ENCODE measurements around the gene SMAD2. TPM values are rescaled to one million over a fixed set of nuclear protein-coding genes. Genes with fewer than 3 reads are reported as not detected.
A peak's percentile ranks its signal among the peaks of the same experiment; 100 is the strongest.

The SMAD2 gene
- total and polyA plus RNA-seq, 2 experiments from 2014 or later, result 52.4 to 77.7 TPM

- TF ChIP-seq EZH2phosphoT487 (IDR thresholded peaks at IDR 0.05; ENCODE audit: insufficient read depth, low read depth), result no peak
- no peak for TF ChIP-seq EZH2 (IDR thresholded peaks at IDR 0.05; ENCODE audit: insufficient read depth, poor library complexity, severe bottlenecking)
Measured at GRCh38 chr18:47901624-47902362, 28.7 kb downstream of the SMAD2 start.

GRCh38 chr18:47899107-47899840, 31.2 kb downstream of the SMAD2 start:
- H3K36me3 ChIP-seq (ENCODE audit: low read depth), result no peaks in the 10 kb centered on the region
- H4K20me1 ChIP-seq (ENCODE audit: insufficient read depth), result peaks cover 11% of the 10 kb centered on the region; the same call in 1 of the 2 replicates
- no peak overlapping the region for H3K4me3 ChIP-seq
- H3K9me2 ChIP-seq (ENCODE audit: insufficient read depth), result 0 out of 2 replicates have a peak, but pooled peaks cover 5% of the 10 kb centered on the region
- H3K9ac ChIP-seq, result no peak overlapping the region
- H3K27me3 ChIP-seq (replicated peaks; ENCODE audit: insufficient read depth), result no peaks in the 10 kb centered on the region
- no peak overlapping the region for H3K27ac ChIP-seq
- no peak for TF ChIP-seq EZH2phosphoT487 (IDR thresholded peaks at IDR 0.05; ENCODE audit: insufficient read depth, low read depth)
- TF ChIP-seq EZH2 (IDR thresholded peaks at IDR 0.05; ENCODE audit: insufficient read depth, poor library complexity, severe bottlenecking), result no peak
- no peaks in the 10 kb centered on the region for H3K9me3 ChIP-seq (ENCODE audit: low read depth)
- H3K4me1 ChIP-seq (ENCODE audit: insufficient read depth), result no peaks in the 10 kb centered on the region
- DNase-seq, result no peak
- peaks cover 100% of the 10 kb centered on the region for H3K79me2 ChIP-seq (ENCODE audit: insufficient read depth)
- H3F3A ChIP-seq (ENCODE audit: insufficient read depth), result no peaks in the 10 kb centered on the region
- H3K4me2 ChIP-seq (ENCODE audit: unreplicated experiment), result no peak overlapping the region
- 96 to 99% methylated on average over 5 of the region's 5 CpGs for WGBS, 2 experiments (ENCODE audit: low coverage in 1 of 2, low lambda C conversion rate in 2 of 2, missing lambda C conversion rate in 2 of 2)
- no peak overlapping the region for H2AFZ ChIP-seq
- in situ Hi-C loops (cut with MboI), result no loop called here

More at GRCh38 chr18:47901624-47902362, 28.7 kb downstream of the SMAD2 start:
- Histone ChIP-seq H3K4me1 (ENCODE audit: insufficient read depth) (no peaks in the 10 kb centered on the region), H2AFZ (no peak overlapping the region), H3K9me3 (ENCODE audit: low read depth) (no peaks in the 10 kb centered on the region), H3K27ac (no peak overlapping the region), H3K4me3 (no peak overlapping the region), H3K9ac (no peak overlapping the region), H3K36me3 (ENCODE audit: low read depth) (no peaks in the 10 kb centered on the region), H3K27me3 (replicated peaks; ENCODE audit: insufficient read depth) (no peaks in the 10 kb centered on the region), H3K9me2 (ENCODE audit: insufficient read depth) (0 out of 2 replicates have a peak, but pooled peaks cover 5% of the 10 kb centered on the region), H3K4me2 (ENCODE audit: unreplicated experiment) (no peak overlapping the region), H3K79me2 (ENCODE audit: insufficient read depth) (peaks cover 100% of the 10 kb centered on the region), H3F3A (ENCODE audit: insufficient read depth) (no peaks in the 10 kb centered on the region), H4K20me1 (ENCODE audit: insufficient read depth) (peaks cover 24% of the 10 kb centered on the region; the same call in 1 of the 2 replicates)
- DNase-seq, result no peak
- WGBS, 2 experiments (ENCODE audit: low coverage in 1 of 2, low lambda C conversion rate in 2 of 2, missing lambda C conversion rate in 2 of 2), result 94 to 96% methylated on average over 7 of the region's 7 CpGs
- in situ Hi-C loops (cut with MboI), result no loop called here

DNA sequence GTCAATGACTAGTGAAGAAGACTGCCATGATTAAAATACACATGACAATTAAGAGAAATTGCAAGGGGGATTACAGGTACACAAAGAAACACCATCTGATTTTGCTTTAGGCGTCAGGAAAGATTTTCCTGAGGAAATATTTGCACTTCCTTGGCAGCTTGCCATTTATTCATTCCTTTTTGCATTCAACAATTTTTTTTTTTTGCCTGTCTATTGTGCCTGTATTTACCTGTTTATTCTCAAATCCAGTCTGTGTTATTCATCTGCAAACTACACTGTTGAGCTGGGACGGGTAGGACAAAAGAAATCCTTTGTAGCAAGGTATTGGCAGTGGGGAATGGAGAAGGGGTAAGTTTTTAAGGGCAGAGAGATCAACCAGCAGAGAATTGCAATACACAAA, 31.8 kb downstream of the SMAD2 start:
- Histone ChIP-seq H3F3A (ENCODE audit: insufficient read depth) (no peaks in the 10 kb centered on the region), H4K20me1 (ENCODE audit: insufficient read depth) (peaks cover 8% of the 10 kb centered on the region; the same call in 1 of the 2 replicates), H3K4me1 (ENCODE audit: insufficient read depth) (peaks cover 6% of the 10 kb centered on the region), H3K27ac (no peak overlapping the region), H3K36me3 (ENCODE audit: low read depth) (no peaks in the 10 kb centered on the region), H2AFZ (no peak overlapping the region), H3K9me3 (ENCODE audit: low read depth) (no peaks in the 10 kb centered on the region), H3K4me3 (no peak overlapping the region), H3K27me3 (replicated peaks; ENCODE audit: insufficient read depth) (no peaks in the 10 kb centered on the region), H3K4me2 (ENCODE audit: unreplicated experiment) (no peak overlapping the region), H3K79me2 (ENCODE audit: insufficient read depth) (peaks cover 100% of the 10 kb centered on the region), H3K9me2 (ENCODE audit: insufficient read depth) (0 out of 2 replicates have a peak, but pooled peaks cover 5% of the 10 kb centered on the region), H3K9ac (no peak overlapping the region)
- in situ Hi-C loops (cut with MboI), result no loop called here
- 91 to 98% methylated on average over 2 of the region's 2 CpGs for WGBS, 2 experiments (ENCODE audit: low coverage in 1 of 2, low lambda C conversion rate in 2 of 2, missing lambda C conversion rate in 2 of 2)
- TF ChIP-seq EZH2 (IDR thresholded peaks at IDR 0.05; ENCODE audit: insufficient read depth, poor library complexity, severe bottlenecking) (no peak), EZH2phosphoT487 (IDR thresholded peaks at IDR 0.05; ENCODE audit: insufficient read depth, low read depth) (no peak)
- no peak for DNase-seq

DNA sequence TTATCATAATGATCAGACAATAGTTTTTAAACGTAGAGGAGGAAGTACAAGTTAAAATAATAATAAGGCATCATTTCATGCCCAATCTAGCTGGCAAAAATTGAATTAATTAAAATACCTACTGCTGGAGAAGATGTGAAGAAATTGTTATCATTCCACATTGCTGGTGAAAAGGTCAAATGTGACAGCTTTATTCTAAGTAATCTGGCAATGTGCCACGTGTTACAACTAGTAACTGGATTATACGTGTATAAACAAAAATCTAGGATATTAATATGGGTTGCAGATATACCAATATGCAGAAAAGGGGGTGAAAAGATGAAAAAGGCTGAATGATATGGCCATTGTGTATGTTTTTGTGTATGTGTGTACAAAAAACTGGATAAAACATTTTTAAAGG, 32.4 kb downstream of the SMAD2 start:
- Histone ChIP-seq H3K36me3 (ENCODE audit: low read depth) (no peaks in the 10 kb centered on the region), H3K4me1 (ENCODE audit: insufficient read depth) (peaks cover 7% of the 10 kb centered on the region), H3K4me3 (no peak overlapping the region), H3F3A (ENCODE audit: insufficient read depth) (no peaks in the 10 kb centered on the region), H3K27me3 (replicated peaks; ENCODE audit: insufficient read depth) (no peaks in the 10 kb centered on the region), H3K4me2 (ENCODE audit: unreplicated experiment) (no peak overlapping the region), H2AFZ (no peak overlapping the region), H4K20me1 (ENCODE audit: insufficient read depth) (peaks cover 6% of the 10 kb centered on the region; the same call in 1 of the 2 replicates), H3K9ac (no peak overlapping the region), H3K9me3 (ENCODE audit: low read depth) (no peaks in the 10 kb centered on the region), H3K9me2 (ENCODE audit: insufficient read depth) (0 out of 2 replicates have a peak, but pooled peaks cover 5% of the 10 kb centered on the region), H3K79me2 (ENCODE audit: insufficient read depth) (peaks cover 100% of the 10 kb centered on the region), H3K27ac (no peak overlapping the region)
- DNase-seq, result peak; percentile 6
- WGBS, 2 experiments (ENCODE audit: low coverage in 1 of 2, low lambda C conversion rate in 2 of 2, missing lambda C conversion rate in 2 of 2), result 72 to 73% methylated on average over 3 of the region's 3 CpGs
- TF ChIP-seq EZH2 (IDR thresholded peaks at IDR 0.05; ENCODE audit: insufficient read depth, poor library complexity, severe bottlenecking) (no peak), EZH2phosphoT487 (IDR thresholded peaks at IDR 0.05; ENCODE audit: insufficient read depth, low read depth) (no peak)
- in situ Hi-C loops (cut with MboI), result no loop called here

All from GM23248 (cell line).